OCI-LY7 (cell line): ENCODE data around the gene RUNX1. TPM values are rescaled to one million over a fixed set of nuclear protein-coding genes. Genes with fewer than 3 reads are reported as not detected.

Experiments used
- BruUV-seq: library from RNA; stranded (reverse); fragments of 400-500 nt; replicated peaks from 2 replicates; lab custom pipeline; 2021; lab: Mats Ljungman, UMichigan
- CTCF ChIA-PET: fragments of 300-600 bp; sonication (Branson Sonifier 250); formaldehyde crosslinking; loops from one replicate; lab custom pipeline; 2022; ENCODE audit warnings: antibody characterized with exemption; ENCODE audit not compliant: unreplicated experiment; lab: Charles Lee
- POLR2A ChIA-PET: fragments of 300-600 bp; sonication (Branson Sonifier 250); formaldehyde crosslinking; loops from one replicate; lab custom pipeline; 2022; ENCODE audit warnings: antibody characterized with exemption; lab: Charles Lee
- DNase-seq: peaks from one replicate; pipeline ENCODE4 v3.0.0-alpha.2; 2015; ENCODE audit warnings: low spot score
- H2AFZ ChIP-seq: fragments of 200-600 bp; sonication (generic), shearing (Covaris generic); 2 replicates; pipeline ENCODE4 v1.6.1; 2014; ENCODE audit warnings: mild to moderate bottlenecking, antibody characterized with exemption, low read length, moderate library complexity
- H3K27ac ChIP-seq: fragments of 200-600 bp; sonication (generic); 2 replicates; pipeline ENCODE4 v1.5.1; 2014; ENCODE audit warnings: mixed run types, low read depth, mild to moderate bottlenecking, moderate library complexity, low read length, inconsistent platforms; ENCODE audit not compliant: poor library complexity, severe bottlenecking
- H3K36me3 ChIP-seq: fragments of 200-600 bp; sonication (generic); 2 replicates; pipeline ENCODE4 v1.6.1; 2014; ENCODE audit warnings: mild to moderate bottlenecking, antibody characterized with exemption, low read length, moderate library complexity, mixed read lengths; ENCODE audit not compliant: insufficient read depth
- H3K4me1 ChIP-seq: fragments of 200-600 bp; sonication (generic); 2 replicates; pipeline ENCODE4 v1.5.1; 2014; ENCODE audit warnings: mild to moderate bottlenecking, low read length; ENCODE audit not compliant: insufficient read depth, poor library complexity, severe bottlenecking
- H3K4me2 ChIP-seq: fragments of 200-600 bp; sonication (generic); 2 replicates; pipeline ENCODE4 v1.6.1; 2014; ENCODE audit warnings: mild to moderate bottlenecking, low read length
- H3K4me3 ChIP-seq: fragments of 200-600 bp; sonication (generic); 2 replicates; pipeline ENCODE4 v1.5.1; 2014; ENCODE audit warnings: mild to moderate bottlenecking, low read depth, low read length; ENCODE audit not compliant: poor library complexity, severe bottlenecking
- H3K79me2 ChIP-seq: fragments of 200-600 bp; sonication (generic); 2 replicates; pipeline ENCODE4 v1.6.1; 2016; ENCODE audit warnings: low read depth, mild to moderate bottlenecking, low read length, moderate library complexity, mixed read lengths; ENCODE audit not compliant: insufficient read depth
- H3K9me2 ChIP-seq: fragments of 200-600 bp; sonication (generic); 2 replicates; pipeline ENCODE4 v1.6.1; 2016; ENCODE audit warnings: mild to moderate bottlenecking, low read length, mixed read lengths; ENCODE audit not compliant: insufficient read depth
- H3K9me3 ChIP-seq: fragments of 200-600 bp; sonication (generic); 2 replicates; pipeline ENCODE4 v1.6.1; 2014; ENCODE audit warnings: mild to moderate bottlenecking, mixed run types, low read length, mixed read lengths
- H4K20me1 ChIP-seq: fragments of 200-600 bp; sonication (generic); 2 replicates; pipeline ENCODE4 v1.6.1; 2014; ENCODE audit warnings: mild to moderate bottlenecking, antibody characterized with exemption, low read length, moderate library complexity, mixed read lengths; ENCODE audit not compliant: insufficient read depth
- CTCF ChIP-seq: fragments of 200-600 bp; sonication (generic); conservative IDR thresholded peaks from 2 replicates; pipeline ENCODE4 v1.5.1; 2014; ENCODE audit warnings: mild to moderate bottlenecking, antibody characterized with exemption, low read length, moderate library complexity, mixed read lengths
- EZH2phosphoT487 ChIP-seq: fragments of 200-600 bp; sonication (generic); IDR thresholded peaks from 2 replicates; pipeline ENCODE4 v1.6.1; 2018; ENCODE audit warnings: low read depth, borderline replicate concordance, mild to moderate bottlenecking, mixed run types, antibody characterized with exemption, low read length, moderate library complexity, mixed read lengths
- intact Hi-C: fragments of 100-400 bp; cut with micrococcal nuclease; formaldehyde crosslinking; loops from one replicate; pipeline ENCODE4 v1.10.0; 2022; ENCODE audit not compliant: unreplicated experiment
- total RNA-seq, 2 experiments: library from RNA; depleted of rRNA in 1 of 2; stranded (reverse); fragments of >200 nt in 1 of 2; shearing (Covaris generic) in 1 of 2; gene quantifications; 2 replicates each; pipeline ENCODE4 v1.2.3, GENCODE V29; 2014 to 2022

Gene RUNX1
- total RNA-seq, 2 experiments from 2014 or later, result 30.5 to 40.8 TPM

- Histone ChIP-seq H3K36me3 (no peaks in the 10 kb centered on the region), H3K9me3 (no peaks in the 10 kb centered on the region), H3K4me1 (peaks cover 6% of the 10 kb centered on the region), H4K20me1 (peaks cover 25% of the 10 kb centered on the region; the same call in 1 of the 2 replicates), H3K27ac (no peak overlapping the region), H3K9me2 (no peaks in the 10 kb centered on the region), H3K4me3 (no peak overlapping the region), H3K79me2 (peaks cover 8% of the 10 kb centered on the region; the same call in 1 of the 2 replicates), H3K4me2 (no peak overlapping the region), H2AFZ (no peak overlapping the region)
- ChIA-PET POLR2A (no interaction called here), CTCF (no interaction called here)
- TF ChIP-seq CTCF (no peak), EZH2phosphoT487 (no peak)
- BruUV-seq, result no TSS peak
- DNase-seq, result no peak
- intact Hi-C loops, result no loop called here
Observed at GRCh38 chr21:34992736-34993398, 56.2 kb downstream of the RUNX1 start.

- peaks cover 19% of the 10 kb centered on the region; the same call in 1 of the 2 replicates for H4K20me1 ChIP-seq
- ChIA-PET POLR2A (no interaction called here), CTCF (no interaction called here)
- no TSS peak for BruUV-seq
- intact Hi-C loops, result no loop called here
- H3K4me3 ChIP-seq, result no peak overlapping the region
- H3K27ac ChIP-seq, result no peak overlapping the region
- peaks cover 5% of the 10 kb centered on the region; the same call in 1 of the 2 replicates for H3K36me3 ChIP-seq
- no peaks in the 10 kb centered on the region for H3K9me2 ChIP-seq
- peaks cover 8% of the 10 kb centered on the region; the same call in 1 of the 2 replicates for H3K79me2 ChIP-seq
- H3K4me2 ChIP-seq, result no peak overlapping the region
- no peaks in the 10 kb centered on the region for H3K9me3 ChIP-seq
- DNase-seq, result no peak
- peaks cover 9% of the 10 kb centered on the region for H3K4me1 ChIP-seq
- H2AFZ ChIP-seq, result no peak overlapping the region
- TF ChIP-seq EZH2phosphoT487, result no peak
- TF ChIP-seq CTCF, result no peak
Observed at GRCh38 chr21:34992180-34992579, 56.9 kb downstream of the RUNX1 start.

- no peak for DNase-seq
- H3K4me3 ChIP-seq, result no peak overlapping the region
- peaks cover 11% of the 10 kb centered on the region; the same call in 1 of the 2 replicates for H4K20me1 ChIP-seq
- ChIA-PET CTCF (no interaction called here), POLR2A (no interaction called here)
- H3K9me2 ChIP-seq, result no peaks in the 10 kb centered on the region
- peaks cover 8% of the 10 kb centered on the region; the same call in 1 of the 2 replicates for H3K79me2 ChIP-seq
- BruUV-seq, result no TSS peak
- intact Hi-C loops, result no loop called here
- H3K4me1 ChIP-seq, result peaks cover 9% of the 10 kb centered on the region
- TF ChIP-seq CTCF (no peak), EZH2phosphoT487 (no peak)
- peaks cover 12% of the 10 kb centered on the region for H3K36me3 ChIP-seq
- no peak overlapping the region for H2AFZ ChIP-seq
- no peak overlapping the region for H3K4me2 ChIP-seq
- H3K27ac ChIP-seq, result no peak overlapping the region
- H3K9me3 ChIP-seq, result no peaks in the 10 kb centered on the region
Observed at GRCh38 chr21:34991366-34991957, 57.6 kb downstream of the RUNX1 start.
